ENCODE data around the gene SLC9A9.
A peak's percentile ranks its signal among the peaks of the same experiment; 100 is the strongest.

The SLC9A9 gene

DNA sequence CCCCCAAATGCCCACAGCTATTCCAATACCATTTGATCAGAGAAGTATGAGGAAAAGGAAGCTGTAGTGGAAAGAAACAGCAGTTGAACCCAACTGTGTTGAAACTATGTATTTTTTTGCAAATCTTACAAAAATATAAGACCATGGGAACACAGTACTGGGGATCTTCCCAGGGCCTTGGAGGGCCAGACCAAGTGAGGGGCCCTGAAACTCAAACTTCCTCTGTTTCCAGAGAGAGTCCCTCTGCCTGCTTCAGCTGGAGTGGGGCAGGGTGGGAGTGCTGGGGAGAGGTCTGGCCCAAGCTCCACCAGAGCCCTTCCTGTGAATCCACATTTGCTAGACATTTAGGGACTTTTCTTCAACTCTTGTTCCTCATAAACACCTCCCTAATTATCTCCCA is 464.8 kb downstream of the SLC9A9 start:
- no peak for DNase-seq

DNA sequence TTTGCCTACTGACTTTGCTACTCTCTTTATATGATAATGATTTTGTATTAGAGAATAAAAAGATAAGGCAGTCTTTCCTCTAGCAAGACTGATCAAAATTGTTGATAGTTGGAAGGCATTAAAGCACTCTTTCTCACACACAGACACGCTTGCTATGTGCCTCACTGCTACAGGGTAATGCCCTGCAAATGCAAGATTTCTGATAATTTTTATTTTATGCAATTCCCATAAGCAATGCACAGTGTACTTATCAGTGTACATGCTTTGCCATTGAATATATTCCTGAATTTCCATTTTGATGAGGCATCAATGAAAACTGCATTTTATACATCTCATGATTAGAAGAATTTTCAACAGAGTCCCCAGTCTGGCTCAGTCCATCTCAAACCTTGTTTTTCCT is 465.5 kb downstream of the SLC9A9 start:
- no peak for DNase-seq

DNA sequence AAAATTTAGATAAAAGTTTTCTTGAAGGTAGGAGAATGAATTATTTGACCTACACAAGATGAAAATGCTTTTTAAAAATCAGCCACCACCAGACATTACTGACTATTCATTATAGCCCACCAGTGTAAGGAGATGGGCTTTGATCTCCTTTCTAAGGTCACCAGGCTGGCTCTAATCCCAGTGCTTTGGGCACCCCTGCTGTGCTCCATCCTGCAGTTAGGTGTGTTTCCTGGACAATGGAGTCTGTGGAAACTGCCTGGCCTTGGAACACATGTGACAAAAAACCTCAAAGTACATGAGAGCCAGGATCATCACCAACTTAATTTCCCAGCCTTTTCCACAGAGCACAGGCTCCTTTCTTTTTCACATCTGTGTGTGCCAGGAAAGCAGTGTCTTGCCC is 467.8 kb downstream of the SLC9A9 start:
- no peak for DNase-seq

DNA sequence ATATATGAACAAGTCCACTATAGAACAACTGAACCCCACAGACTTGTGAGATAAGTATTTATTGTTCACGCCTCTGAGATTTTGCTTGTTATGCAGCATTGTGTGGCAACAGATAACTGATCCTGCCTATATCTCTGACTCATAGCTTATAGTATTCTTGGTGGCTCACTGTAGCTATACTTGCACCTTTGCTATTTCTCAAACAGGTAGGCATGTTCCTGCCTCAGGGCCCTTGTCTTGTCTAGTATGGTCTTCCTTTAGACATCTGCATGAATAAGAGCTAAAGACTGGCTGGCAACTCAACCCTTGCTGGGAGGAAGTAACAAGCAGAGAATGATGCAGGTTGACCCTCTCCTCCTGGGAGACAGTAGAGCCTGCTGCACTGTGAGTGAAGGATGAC is 472.6 kb downstream of the SLC9A9 start:
- DNase-seq = peak; percentile 30

DNA sequence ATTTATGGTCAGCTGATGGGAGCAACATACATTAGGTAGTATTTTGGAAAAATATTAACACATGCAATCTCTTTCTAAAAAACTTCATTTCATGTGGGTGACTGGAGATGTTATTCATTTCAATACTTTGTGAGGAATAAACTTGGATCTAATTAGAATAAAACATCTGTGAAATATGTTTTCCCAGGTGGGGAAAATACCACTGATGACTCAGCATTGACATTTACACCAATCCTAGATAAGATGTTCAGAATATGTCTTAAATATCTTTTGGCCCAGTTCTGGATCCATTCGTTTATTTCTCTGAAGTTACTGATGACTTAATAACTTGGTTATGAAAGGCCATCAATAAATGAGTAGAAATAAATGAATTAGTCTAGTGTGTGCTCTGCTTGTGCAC is 481.1 kb downstream of the SLC9A9 start:
- no peak for DNase-seq

DNA sequence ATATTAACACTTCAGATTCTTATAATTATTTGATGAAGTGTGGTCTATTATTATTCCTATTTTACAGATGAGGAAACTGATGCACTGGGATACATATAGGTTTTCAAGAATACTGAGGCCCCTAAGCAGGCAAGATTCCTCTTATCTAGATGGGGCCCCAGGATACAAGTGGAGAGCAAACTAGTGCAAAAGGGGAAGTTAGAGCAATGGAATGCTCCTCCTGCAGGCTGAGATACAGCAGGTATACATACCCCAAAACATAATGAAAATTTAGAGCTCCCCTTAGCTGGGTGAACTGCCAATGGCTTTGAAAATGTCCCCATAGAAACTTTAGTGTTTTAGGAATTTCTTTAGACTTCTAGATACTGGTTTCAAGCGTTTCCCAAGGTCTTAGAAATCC is 481.6 kb downstream of the SLC9A9 start:
- DNase-seq = peak; percentile 18

DNA sequence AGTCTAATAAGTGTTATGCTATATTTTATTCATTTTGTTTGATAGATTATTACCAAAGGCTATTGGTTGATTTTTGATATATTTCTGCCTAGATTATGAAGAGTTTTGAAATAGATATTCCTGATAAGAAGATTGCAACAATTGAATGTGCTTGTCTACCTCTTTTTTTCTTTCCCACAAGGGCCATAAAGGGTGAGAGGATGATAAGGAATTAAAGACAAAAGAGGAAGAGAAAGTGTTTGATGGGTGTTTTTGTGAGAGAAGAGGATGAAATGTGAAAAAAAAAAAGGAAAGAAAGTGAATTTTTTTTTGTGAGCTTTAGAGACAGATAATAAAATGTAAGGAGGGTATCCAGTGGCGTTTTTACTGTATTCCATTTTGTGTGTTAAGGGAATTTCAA is 484.3 kb downstream of the SLC9A9 start:
- no peak for DNase-seq

DNA sequence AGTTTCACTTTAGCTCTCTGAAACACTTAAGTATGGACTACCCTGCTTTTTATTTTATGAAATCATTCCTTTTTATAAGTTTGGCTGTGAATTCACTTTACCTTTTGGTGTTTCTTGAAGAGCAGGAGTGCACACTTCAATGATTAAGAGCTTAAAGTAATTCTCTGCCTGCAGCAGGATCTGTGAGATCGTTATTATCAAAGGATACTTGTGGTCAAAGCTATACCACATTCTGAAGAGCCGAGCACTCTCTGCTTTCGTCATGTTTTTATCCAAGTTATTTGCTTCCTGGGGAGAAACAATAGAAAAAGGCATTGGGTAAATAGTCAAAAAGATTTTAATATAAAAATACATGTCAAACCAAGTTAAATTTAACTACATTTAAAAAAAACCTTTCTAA is 485.0 kb downstream of the SLC9A9 start:
- peak; percentile 53 for DNase-seq

DNA sequence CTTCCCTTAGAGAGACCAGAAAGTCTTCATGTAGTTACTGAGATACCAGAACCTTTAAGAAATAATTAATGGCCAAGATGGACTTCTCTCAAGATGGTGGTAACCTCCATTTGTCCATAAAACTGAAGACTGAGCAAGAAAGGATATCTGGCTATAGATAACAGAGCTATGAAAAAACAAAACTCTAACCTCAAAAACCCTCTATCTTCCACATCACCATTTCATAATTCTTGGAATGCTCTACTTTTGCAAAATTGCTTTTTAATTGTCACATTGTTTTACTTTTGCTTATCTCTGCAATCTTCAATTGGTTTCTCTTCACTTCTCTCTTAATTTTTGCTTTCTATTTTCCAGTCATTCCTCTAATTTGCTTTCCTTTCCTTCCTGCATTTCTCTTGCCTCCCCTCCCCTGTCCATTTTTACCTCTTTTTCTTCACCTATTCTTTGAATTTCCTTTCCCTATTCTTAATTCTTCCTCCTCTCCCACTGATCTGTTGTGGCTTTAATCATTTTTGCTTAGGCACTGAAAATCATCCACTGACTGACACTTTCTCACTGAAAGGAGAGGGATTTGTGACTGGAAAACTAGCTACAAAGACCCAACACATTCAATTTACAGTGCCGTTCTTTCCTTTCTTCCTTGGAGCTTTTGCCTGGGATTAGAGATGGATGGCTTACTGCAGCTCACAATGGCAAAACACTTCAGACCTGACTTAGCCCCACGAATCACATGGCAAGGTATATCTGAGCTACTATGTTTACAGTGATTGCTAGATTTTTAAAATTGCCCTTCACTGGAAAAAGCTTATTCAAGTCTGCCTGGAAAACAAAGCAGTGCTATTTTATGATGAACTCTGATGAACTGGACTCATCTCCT is 485.9 kb downstream of the SLC9A9 start:
- DNase-seq = peak; percentile 61

DNA sequence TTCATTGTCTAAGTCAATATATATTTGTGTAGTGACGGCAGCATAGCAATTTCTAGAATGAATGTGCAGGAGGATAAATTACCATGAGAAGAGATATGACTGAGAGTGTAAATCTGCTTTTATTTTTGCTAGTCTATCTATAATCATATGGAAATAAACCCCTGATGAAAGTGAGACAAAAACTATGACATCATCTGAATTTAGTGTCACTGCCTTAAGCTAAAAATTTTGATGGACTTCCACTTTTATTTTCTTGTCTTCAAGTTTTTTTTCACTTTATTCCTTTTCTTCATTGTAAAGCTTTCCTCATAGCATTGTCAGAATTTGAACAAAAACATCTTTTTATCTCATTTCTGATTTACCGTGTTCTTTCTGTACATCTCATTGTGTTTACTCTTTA is 486.7 kb downstream of the SLC9A9 start:
- no peak for DNase-seq

DNA sequence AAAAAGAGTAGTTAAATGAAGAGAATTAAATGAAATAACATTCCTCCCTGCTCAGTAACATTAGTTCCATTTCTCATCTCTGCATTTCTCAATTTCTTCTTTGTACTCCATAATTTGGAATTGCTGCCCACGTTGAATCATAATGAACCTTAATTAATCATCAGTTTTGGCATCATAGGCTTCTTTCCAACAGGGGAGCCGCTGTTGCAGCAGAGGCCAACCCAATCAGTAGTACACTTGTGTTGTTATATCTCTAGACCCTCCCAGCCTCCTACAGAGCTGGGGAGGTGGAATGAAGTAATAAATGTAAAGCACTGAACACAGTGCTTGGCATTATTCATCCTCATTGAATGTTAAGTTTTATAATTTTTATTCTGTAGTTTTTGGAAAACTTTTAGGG is 488.0 kb downstream of the SLC9A9 start:
- no peak for DNase-seq

DNA sequence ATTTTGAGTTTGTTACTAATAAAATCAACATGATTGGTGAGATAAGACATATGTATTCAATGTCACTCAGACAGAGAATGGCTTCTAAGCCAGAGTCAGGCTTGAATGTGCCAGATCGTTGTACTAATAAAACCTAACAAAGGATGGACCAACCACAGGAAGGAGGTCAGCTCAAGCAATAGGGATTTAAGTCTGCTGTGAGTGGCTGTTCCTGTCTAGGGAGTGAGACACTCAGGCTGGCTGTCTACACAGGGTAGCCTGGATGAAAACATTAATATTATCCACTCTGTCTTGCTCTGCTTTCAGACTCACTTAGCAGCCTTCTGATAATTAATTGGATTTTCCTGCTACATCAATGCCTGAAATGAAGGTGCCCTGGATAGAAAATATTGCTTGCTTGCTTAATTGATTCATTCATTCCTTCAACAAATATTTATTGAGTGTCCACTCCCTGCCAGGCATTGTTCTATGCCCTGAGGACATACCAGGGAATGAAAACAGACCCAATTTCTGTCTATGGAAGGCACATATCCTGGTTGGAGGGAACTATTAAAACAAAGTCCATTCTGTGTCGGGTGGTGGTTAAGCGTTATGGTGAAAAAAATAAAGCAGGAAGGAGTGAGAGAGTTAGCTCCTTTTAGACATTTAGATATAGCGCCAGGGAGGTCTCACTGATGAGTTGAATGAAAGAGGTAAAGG is 489.3 kb downstream of the SLC9A9 start:
- no peak for DNase-seq

DNA sequence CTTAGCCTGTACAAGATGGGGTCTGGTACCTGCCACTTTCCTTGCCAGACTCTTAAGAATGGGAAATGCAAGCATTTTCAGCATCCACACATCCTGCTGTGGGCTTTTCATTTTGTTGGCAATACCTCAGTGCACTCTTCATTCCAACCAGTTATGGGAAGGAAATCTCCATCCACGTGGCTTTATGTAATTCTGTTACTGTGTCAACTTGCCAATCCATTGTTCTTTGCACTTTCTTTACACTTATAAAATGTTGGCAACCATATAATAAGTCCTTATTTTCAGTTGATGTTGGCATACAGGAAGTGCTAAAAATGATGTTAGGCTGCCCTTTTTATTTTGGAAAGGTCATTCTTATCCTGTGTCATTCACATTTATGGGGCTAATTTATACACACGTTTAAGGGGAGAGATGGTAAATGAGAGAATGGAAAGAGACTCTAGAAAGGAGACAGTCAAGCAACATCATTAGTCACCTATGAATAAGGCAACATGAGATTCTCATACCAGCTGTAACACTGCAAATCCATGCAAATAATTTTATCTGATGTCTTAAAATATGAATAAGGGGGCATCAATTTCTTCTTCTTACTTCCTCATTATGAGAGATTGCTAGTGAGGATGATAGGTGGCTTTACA is 490.0 kb downstream of the SLC9A9 start:
- no peak for DNase-seq

DNA sequence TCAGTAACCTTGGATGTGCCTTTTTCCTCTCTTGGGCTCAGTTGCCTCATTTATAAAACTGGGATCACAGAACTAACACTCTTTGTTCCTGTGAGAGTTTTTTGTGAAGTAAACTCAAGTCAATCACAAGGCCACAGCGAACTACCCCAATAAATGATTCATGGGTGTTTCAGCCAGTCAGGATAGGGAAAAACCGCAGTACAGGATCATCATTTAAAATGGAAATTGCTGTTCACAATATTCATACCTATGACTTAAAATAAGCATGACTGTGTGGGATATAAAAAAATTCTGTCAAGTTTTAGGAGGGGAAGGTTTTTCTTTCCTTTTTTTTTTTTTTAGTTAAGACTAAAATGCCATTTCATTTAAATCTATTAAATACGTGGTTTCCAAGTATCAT is 490.6 kb downstream of the SLC9A9 start:
- DNase-seq = no peak

DNA sequence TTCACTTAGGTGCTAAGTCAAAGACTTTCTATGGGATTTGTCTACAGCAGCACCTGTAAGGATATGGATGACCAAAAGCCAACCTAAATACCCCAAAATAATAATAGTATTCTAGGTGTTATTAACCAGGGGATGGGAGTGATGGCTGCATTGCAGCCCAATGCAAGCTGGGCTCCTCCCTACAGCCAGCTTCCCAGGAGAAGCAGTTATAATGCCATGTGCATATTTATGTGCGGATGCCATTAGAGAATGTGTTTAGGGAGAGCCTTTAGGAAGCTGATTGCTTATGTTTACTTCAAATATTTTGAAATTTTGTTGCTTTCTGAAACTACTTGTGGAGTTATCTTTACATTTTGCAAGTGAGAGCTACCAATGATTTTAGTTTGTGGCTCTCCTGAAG is 491.4 kb downstream of the SLC9A9 start:
- DNase-seq = no peak

DNA sequence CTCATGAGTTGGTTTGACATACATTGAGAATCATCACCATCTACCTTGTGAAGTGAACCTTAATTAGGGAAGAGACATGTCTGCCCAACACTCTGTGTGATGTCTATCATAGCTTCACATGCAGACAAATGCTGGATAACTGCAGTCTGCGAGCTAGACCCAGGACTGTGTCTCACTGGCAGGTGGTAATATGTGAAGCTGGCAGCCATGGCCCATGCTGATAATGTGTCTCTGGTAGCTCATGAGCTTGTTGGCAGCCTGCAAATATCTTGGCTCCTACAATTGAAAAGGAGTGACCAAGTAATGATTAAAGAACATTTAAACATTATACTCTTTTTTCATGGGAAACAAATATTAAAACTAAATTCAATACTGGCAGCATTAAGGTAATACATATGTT is 493.9 kb downstream of the SLC9A9 start:
- peak; percentile 26 for DNase-seq

DNA sequence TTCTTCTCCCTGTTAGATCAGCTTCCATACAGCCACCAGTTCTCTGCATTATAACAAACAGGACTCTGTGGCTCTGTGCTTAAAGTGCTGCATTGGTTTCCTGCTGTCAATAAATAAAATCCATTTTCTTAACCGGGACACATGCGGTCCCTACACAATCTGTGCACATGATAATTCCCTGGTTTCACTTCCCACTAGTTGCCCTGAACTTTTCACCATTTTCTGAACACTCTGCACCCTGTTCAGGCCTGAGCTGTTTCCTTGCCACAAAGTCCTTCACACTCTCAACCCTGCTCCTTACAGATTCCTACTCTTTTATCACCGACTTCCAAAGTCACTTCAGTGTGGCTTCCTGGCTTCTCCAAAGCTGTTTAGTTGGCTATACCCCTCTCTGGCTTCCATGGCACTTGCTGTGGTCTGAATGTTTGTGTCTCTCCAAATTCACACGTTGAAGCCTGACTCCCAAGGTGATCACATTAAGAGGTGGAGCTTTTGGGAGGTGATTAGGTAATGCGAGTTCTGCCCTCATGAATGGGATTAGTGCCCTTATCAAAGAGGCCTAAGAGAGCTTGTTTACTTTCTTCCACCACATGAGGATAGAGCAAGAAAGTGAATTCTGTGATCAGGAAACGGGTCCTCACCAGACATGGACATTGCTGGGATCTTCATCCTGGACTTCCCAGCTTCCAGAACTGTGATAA is 495.3 kb downstream of the SLC9A9 start:
- DNase-seq = no peak

DNA sequence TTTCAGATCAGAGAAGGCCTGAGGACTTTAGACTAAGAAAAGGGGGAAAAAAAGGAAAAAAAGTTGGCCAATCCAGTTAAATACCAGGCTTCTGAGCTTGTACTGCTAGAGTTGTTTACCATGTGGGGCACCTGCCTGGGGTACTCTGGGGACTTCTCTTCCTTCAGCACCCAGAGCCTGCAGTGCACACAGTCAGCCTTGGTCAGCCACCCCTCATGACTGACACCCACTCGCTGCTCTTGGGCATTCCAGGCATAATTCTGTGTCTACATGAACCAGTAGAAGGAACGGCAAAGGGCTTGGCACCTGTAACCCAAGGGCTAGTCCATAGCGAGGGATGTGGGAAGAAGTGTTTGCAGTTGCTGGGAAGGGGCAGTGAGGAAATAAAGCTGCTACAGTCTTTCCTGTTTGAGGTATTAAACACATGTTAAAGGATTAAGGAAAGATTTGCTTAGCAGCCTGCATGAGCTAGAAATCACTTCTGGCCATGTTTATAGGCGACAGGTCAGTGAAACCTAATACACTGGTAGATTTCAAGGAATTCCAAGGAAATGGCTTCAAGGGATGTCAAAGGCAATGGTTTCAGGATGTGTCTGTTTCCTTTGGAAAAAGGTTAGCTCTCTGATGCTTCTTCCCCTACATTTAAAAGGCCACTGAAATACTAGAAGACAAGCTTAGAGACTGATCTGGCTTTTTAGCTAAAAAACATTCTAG is 496.2 kb downstream of the SLC9A9 start:
- DNase-seq = no peak

DNA sequence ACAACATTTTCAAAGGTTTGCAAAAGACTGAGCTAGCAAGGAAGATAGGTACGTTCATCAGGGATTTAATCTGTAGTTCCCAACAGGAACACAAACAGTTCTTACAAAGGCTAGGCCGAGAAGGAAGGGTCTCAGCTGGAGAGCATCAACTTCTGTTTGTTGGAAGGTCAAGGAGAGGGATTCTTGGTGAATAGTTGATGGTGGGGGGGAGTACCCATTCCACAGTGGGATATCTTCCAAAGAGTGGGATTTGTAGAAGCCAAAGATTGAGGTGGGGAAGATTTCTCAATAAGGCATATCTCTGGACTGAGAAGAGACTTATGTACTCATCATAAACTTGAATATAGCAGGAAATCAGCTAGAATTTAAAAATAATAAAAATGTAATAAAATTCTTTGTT is 496.9 kb downstream of the SLC9A9 start:
- no peak for DNase-seq

DNA sequence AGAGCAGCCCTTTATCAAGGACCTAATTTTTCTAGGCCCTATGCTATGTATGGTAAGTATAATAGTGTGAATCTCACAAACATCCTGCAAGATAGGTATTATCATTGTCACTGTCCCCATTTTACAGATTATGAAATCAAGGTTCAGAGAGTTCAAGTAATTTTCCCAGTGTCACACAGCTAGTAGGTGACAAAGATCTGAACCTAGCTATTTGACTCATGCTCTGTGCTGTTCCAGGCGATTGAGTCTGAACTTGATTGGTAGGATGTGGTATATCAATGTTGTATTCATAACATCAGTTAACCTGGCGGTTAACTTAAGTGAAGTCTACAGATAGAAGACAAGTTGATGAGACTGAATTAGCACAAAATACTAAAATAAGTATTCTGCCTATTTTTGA is 498.8 kb downstream of the SLC9A9 start:
- DNase-seq = no peak

DNA sequence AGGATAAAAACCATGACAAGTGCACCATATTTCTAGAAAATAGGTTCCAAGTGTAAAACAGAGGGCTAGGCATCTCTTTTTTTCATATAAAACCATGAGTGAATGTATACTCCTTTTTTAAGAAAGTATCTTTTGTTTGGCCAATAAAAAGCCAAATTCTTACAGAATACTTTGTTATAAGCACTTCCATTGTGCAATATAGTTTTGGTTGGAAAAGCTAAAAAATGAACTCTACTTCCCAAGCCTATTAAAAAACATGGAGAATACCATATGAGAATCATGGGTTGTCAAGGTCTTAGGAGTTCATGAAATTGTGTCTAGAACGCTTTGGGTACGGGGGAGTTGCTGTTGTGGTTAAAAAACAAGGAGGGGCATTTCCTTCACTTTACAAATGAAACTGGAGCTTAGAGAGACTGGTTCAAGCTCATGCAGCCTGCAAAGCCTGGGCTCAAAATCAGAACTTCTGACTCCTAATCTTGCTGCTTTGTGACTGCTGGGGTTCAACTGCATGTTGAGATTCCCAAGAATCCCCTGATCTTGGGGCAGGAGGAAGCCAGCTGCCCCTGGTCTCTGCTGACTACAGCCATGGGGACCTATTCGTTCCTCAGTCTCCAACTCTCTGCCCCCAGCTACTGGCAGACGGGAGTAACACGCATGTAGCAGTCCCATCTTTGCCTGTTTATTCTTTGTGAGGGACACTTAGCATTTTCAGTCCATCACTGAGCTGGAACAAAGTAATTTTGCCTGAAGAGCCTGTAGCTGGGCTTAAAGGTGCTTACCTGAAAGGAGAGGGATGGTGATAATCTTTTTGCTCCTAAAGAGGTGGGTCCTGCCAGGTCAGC is 499.6 kb downstream of the SLC9A9 start:
- peak; percentile 48 for DNase-seq

All from hematopoietic multipotent progenitor cell treated with erythropoietin and hydrocortisone succinate and interleukin-3 and kit ligand, for 8 days (in vitro differentiated cells).